IPS DF 19.7 (cell line): Measurements from ENCODE around the gene MGAT4B.

Source experiments
- DNase-seq: peaks from one replicate; pipeline ENCODE4 v3.0.0-alpha.2; 2013; ENCODE audit warnings: low read depth, low spot score

The MGAT4B gene

DNA sequence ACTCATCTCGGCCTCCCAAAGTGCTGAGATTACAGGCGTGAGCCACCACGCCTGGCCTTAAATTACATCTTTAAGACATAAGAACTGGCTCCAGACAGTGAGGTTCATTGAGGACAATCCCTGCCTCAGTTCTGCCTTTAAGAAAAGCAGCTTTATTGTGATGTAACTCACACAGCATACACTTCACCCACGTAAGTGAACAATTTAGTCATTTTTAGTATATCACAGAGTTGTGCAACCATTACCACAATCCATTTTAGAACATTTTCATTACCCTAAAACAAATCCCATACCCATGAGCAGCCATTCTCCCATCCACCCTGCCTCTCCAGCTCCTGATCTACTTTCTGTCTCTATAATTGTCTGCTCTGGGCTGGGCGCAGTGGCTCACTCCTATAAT is 36.9 kb downstream of the MGAT4B start:
- no peak for DNase-seq

DNA sequence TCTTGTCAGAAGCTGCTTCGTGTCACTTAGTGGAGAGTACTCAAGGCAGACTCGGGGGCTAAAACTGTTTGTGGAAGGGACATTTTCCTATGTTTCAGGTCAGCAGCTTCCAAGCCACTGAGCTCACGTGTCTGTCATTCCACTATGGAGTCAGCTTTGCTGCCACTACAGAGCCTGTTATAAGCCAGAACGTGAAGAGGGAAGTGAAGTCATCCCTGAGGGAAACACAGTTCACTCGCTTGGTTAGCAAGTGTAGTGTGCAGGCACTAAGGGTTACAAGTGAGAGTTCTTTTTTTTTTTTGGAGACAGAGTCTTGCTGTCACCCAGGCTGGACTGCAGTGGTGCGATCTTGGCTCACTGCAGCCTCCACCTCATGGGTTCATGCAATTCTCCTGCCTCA is 37.4 kb downstream of the MGAT4B start:
- no peak for DNase-seq

DNA sequence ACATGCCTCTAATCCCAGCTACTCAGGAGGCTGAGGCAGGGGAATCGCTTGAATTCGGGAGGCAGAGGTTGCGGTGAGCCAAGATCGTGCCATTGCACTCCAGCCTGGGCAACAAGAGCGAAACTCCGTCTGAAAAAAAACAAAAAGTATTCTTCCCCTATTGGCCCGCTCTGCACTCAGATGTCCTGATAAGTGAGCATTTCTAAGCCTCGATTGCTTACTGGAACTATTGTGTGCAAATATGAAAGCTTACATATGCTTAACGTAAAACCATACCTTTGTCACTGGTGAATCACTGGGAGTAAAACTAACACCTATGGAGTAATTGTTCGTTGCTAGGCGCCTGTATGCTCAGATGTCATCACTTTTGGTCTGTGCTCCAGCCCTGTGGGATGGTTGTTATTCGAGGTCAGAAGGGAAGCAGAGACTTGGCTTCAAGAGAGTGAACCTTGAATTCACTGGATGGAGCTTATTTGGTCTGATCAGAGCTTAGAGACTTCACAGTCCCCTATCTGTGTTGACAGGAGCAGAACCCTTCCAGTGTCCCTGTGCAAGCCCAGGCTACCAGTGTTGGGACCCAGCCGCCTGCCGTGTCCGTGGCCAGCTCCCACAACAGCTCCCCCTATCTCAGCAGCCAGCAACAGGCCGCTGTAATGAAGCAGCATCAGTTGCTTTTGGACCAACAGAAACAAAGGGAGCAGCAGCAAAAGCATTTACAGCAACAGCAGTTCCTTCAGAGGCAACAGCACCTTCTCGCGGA is 38.2 kb downstream of the MGAT4B start:
- DNase-seq: peak; percentile 9

DNA sequence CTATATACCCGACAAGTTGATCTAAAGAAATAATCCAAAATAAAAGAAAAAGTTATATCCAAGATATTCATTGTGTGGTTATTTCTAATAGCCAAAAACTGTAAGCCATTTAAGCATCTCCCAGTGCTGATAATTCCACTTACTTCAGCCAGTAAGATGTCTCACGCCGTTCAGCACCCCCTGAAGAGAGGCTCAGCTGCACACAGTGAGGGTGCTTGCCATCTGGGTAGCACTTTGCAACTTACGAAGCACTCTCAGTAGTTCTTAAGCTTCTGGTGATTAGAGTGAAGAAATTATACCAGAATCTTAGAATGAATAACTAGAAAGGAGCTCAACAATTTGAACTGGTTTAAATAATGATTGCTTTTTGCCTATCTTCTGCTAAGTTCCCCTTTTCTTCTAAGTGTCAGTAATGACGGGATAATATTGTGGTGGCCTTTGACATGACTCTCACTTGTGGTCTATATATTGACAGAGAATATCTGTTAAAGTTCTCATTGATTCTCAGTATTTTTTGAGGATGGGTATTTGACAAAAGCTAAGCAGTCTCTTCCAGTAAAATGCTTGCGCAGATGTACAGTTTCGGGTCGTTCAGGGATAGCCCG is 39.1 kb downstream of the MGAT4B start:
- no peak for DNase-seq

DNA sequence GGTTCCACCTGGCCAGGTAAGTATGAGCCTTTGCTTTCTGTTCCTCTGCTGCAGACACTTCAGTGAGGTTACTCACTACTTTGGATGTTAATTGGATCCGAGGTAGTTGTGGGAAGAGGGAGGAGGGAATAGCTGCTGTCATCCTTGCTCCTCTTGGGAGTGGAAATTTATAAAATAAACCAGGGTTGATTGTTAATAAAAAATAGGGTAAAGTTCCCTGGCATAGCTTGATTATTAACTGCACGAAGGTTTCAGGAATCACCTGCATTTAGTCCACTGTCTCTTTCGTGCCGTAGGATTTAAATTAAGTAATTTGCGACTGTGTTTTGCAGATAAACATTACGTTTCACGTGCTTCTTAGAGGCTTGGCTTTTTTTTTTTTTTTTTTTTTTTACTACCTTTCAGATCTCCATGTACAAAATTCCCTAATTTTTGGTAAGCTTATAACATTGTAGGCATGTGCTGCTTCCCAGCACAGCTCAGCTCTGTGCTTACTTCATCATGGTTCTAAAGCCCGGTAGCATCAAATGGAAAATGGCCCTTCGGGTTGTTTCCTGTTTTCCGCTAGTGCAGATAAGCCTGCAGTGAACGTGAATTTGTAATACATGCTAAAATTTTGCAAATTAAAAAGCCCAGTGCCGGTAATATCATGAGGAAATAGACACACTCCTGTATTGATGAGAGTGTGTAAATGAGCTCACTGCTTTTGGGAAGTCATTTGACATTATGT is 39.8 kb downstream of the MGAT4B start:
- DNase-seq: no peak

DNA sequence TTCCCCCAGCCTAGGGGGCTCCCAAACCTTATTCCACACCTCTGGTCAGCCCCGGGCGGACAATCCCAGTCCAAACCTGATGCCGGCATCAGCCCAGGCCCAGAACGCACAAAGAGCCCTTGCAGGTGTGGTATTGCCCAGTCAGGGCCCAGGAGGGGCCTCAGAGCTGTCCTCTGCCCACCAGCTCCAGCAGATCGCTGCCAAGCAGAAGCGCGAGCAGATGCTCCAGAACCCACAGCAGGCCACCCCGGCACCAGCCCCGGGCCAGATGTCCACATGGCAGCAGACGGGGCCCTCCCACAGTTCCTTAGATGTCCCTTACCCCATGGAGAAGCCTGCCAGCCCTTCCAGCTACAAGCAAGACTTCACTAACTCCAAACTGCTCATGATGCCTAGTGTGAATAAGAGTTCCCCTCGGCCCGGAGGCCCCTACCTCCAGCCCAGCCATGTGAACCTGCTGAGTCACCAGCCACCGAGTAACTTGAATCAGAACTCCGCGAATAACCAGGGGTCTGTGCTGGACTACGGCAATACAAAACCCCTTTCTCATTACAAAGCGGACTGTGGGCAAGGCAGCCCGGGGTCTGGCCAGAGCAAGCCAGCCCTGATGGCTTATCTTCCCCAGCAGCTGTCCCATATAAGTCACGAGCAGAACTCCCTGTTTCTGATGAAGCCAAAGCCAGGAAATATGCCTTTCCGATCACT is 40.5 kb downstream of the MGAT4B start:
- no peak for DNase-seq

DNA sequence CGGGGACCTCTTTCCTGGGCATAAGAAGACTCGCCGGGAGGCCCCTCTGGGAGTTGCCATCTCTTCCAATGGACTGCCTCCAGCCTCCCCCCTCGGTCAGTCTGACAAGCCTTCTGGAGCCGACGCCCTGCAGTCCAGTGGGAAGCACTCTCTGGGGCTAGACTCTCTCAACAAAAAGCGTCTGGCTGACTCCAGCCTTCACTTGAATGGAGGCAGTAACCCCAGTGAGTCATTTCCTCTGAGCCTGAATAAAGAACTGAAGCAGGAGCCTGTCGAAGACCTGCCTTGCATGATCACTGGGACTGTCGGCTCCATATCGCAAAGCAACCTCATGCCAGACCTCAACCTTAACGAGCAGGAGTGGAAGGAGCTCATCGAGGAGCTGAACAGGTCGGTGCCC is 41.3 kb downstream of the MGAT4B start:
- DNase-seq: no peak

DNA sequence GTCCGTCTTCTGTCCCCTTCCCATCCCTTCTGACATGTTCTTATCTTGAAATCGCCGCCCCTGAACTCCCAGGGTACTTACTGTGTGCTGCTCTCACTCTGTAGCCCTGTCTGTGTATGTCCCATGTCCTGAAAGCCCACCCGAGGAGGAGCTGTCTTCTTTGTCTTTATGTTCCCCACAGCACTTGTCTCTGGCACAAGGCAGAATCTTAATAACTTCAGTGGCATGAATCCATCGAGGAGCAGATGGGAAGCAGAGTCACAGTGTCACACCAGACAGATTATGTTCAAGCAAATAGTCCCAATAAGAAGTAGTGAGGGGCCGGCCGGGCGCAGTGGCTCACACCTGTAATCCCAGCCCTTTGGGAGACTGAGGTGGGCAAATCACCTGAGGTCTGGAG is 42.6 kb downstream of the MGAT4B start:
- DNase-seq: no peak

DNA sequence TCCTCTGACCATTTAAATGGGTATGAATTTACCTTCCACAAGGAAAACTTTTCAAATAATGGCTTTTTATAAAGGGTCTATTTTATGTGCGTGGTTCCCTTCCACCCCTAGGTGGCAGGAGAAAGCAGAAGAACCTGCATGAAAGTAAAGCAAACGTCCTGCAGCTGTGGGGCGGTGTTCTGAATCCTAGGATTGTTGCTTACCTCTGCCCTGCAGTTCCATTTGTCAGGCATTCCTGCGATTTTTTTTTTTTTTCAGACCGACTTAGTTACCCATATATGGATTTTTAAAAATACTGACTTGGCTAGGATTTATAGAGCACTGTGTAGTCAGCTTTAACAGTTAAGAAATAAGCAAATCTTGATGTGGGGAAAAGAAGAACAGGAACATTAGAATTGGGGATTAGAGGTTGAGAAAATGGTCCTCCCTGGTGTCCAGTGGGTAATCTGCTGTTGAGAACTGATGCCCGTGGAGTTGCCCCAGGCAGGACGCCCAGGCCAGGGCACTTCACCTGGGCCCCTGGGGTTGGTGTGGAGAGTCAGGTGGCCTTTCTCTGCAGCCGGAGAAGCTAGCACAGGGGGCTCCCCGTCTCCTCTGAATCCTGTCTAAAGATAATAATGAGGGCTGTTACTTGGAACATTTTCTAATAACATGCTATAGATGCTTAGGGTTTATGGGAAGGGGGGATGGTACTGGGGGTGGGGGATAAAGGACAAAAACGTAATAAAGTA is 43.3 kb downstream of the MGAT4B start:
- peak; percentile 57 for DNase-seq

DNA sequence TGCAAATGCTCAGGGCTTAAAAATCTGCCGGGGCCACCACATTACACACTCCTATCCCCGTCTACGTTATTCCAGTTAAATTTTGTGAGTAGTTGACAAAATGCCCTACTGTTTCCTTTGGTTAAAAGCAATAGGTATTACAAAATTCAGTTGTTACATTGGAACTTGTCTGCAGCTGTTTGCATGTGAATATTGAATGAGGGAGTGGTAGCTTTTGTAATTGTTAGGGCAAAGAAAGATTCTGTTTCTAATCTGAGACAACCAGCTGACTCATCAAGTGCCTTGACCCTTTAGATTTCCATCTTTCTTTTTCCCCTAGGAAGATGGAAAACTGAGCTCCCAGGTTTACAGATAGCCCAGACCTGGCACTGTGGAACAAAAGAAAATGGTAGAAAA is 43.9 kb downstream of the MGAT4B start:
- DNase-seq: no peak

DNA sequence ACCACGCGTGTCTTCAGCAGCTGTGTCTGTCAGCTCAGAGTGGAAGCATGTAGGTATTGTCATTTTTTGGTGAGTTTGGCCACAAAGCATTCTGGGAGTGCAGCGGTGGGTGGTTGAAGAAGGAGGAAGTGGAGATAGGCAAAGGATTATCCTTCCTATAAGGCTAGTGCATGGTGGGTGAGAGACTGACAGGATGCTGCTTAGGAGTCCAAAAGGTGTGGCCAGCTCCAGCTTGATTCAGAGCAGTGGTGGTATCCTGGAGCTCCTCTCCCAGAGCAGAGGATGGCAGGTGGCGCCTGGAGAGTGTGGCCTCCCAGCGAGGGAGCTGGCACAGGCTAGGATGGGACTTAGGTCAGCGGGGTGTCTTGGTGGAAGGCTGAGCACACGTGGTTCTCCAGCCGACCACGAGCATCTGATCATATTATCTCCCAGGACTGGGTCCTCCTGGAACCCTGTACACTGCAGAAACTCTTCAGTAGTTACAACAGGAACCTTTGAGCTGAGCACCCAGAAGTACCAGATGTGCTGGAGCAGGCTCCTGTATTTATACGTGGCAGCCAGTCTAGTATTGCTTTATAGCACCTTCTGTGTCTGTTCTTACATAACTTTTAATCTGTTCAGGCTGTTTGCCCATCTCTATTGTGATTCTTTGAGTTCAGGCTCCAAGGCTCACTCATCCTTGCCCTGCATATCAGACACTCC is 44.4 kb downstream of the MGAT4B start:
- no peak for DNase-seq

DNA sequence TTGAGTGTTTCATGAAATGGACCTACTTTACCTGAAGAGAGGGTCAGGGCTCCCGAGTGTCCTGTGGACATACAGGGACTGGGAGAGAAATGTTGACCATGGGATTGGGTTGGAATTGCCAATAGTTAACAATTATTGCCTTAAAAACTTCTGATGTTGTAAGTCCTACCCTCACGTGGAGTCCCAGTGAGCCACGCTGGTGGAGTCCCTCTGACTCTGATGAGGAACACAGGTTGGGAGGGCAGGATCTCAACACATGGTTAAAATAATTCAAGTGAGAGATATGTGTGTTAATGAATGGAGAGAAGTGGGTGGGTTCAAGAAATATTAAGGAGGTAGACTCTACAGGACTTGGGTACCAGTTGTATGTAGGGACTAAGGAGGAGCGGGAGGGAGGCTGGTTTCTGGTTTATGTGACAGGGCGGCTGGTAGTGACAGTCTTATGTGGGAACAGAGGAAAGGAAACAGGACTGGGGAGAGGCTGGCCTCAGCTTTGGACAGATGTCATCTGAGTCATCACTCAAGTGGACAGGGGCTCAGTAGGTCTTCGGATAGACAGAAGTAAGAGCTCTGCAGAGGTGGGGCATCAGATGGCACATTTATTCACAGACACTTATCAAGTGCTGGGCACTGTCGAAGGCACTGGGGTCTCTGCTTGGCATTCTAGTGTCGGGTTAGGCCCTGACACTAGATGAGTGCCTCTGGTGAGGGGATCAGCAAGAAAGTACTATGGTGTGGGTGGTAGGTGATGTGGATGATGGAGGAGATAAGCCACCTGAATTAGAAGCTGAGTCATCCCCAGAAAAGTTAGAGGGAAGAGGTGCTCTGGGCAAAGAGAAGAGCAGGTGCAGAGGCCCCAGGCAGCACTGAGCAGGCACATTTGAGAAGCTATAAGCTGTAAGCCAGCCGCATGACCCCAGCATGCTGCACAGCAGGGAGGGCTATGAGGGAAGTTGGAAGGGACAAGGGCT is 46.8 kb downstream of the MGAT4B start:
- DNase-seq: no peak

DNA sequence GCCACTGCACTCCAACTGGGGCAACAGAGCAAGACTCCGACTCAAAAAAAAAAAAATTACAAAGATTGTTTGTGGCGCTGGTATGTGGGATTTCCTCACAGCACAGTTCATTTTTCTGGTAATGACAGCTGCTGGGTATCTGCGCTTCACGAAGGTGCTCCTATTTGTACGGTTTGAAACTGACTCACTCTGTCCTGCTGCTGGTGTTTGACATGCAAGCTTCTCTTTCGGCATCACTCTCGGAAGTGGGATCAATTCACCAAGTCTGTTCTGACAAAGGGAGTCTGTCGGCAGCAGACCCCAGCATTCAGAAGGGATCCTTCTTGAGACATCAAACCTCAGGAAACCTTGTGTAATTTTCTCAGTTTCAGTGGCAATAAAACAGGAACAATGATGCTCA is 47.7 kb downstream of the MGAT4B start:
- DNase-seq: no peak

DNA sequence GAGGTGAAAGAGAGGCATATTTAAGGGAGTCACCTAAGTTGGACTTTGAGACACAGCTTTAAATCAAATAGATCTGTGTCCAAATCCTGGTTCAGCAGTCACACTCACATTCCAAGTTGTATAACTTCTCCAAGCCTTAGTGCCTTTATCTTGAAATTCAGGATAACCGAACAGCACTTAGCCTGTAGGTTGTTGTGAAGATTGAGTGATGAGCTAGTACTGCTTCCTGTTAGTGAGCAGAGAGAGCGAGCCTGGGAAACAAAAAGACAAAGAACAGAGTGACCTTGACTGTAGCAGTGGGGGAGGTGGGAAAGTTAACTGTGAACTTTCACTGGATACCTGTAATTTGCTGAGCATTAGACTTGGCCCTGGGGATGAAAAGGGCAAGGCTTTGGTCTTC is 51.6 kb downstream of the MGAT4B start:
- DNase-seq: peak; percentile 54

DNA sequence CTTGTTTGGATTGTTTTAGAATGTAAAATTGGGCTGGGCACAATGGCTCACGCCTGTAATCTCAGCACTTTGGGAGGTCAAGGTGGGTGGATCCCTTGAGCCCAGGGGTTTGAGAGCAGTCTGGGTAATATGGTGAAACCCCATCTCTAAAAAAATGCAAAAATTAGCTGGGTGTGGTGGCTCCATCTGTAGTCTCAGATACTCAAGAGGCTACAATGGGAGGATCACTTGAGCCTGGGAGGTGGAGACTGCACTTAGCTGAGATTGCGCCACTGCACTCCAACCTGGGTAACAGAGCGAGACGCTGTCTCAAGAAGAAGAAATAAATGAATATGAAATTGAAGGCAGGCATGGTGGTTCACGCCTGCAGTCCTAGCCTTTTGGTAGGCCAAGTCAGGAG is 52.7 kb downstream of the MGAT4B start:
- no peak for DNase-seq

DNA sequence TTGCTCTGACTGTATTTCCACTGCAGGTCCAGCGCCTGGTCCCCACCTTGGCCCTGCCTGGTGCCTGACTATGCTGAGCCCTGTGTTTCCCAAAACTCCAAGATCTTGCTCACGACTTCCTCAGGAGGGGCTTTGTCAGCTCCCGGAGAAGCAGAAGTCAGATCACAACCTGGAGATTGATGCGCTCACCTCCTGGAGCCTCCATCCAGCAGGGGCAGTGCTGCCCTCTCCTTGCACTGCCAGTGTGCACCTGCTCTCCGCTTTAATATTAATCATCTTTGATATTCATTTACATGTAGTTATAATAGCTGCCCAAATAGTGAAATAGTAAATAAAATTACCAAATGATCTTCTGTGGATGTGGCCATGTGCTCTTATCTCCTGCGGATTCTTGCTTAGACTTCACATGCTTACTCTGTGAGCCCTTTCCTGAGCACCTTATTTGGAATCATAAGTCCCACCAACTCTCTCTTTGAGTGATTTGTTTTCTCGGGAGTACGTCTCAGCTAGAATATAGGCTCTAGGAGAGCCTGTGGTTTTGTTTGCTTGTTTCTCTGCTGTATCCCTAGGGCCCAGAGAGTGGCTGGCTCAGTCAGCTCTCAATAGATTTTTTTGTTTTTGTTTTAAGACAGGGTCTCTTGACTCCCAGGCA is 56.7 kb downstream of the MGAT4B start:
- DNase-seq: no peak

DNA sequence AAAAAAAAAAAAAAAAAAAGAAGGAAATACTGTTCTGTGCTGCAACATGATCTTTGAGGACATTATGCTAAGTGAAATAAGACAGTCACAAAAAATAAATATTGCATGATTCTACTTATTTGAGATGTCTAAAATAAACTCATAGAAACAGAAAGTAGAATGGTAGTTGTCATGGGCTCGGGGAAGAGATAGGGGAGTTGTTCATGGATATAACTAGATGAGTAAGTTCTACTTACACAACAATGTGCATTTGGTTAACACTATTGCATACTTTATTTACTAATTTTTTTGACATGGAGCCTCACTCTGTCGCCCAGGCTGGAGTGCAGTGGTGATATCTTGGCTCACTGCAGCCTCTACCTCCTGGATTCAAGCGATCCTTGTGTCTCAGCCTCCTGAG is 58.9 kb downstream of the MGAT4B start:
- no peak for DNase-seq
